GM13977 (cell line): ENCODE results near the gene LRFN4.

ENCODE experiments used
- DNase-seq: peaks from one replicate; pipeline ENCODE4 v3.0.0; 2012; ENCODE audit warnings: low spot score
- in situ Hi-C: fragments of 300-500 bp; cut with MboI; formaldehyde crosslinking; loops from one replicate; pipeline ENCODE4 v1.12.0; 2022; ENCODE audit warnings: low sequenced_read_pairs, low pct_unique_long_range_greater_than_20kb, mixed read lengths, inconsistent platforms; ENCODE audit not compliant: unreplicated experiment
- TF ChIP-seq, protein P1 (sequence below): IDR thresholded peaks from 2 replicates; pipeline ENCODE4 v1.5.1; 2012; ENCODE audit warnings: mild to moderate bottlenecking, control low read depth; ENCODE audit not compliant: insufficient read depth; ENCODE audit errors: extremely low read depth, missing control alignments

The LRFN4 gene

DNA sequence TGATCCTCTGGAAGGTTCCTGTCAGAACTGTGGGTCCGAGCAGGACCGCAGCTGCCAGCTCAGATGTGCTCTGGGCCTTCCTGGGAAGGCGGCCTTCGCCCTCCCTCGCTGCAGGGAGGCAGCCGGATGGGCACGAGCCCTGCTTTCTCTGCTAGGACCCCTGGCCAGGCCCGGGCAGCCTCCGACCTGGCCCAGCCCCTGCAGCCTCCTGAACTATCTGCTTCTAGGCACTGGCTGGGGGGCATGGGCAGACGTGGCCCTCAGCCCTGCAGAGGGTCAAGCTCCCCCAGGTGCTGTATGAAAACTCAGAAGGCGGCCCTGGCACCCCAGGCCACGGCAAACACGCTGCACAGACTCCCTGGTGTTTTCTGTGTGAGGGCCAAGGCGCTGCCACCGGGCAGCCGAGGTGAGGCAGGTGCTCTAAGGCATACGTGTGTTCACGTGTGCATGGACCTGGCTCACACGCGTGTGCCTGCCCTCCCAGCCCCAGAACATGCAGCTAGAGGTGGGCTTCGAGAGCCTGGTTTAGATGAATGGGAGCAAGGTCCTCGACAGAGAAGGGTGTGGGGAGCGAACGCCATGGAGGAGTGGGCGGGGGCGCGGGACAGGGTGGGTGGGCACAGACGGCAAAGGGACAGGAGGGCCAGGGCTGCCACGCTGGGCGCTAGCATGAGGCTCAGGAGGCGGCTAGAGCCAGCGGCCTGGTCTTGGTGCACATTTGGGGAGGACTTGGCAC lies 4.3 kb downstream of the LRFN4 start:
- no peak for DNase-seq
- in situ Hi-C loops, result no loop called here
- TF ChIP-seq, protein P1, sequence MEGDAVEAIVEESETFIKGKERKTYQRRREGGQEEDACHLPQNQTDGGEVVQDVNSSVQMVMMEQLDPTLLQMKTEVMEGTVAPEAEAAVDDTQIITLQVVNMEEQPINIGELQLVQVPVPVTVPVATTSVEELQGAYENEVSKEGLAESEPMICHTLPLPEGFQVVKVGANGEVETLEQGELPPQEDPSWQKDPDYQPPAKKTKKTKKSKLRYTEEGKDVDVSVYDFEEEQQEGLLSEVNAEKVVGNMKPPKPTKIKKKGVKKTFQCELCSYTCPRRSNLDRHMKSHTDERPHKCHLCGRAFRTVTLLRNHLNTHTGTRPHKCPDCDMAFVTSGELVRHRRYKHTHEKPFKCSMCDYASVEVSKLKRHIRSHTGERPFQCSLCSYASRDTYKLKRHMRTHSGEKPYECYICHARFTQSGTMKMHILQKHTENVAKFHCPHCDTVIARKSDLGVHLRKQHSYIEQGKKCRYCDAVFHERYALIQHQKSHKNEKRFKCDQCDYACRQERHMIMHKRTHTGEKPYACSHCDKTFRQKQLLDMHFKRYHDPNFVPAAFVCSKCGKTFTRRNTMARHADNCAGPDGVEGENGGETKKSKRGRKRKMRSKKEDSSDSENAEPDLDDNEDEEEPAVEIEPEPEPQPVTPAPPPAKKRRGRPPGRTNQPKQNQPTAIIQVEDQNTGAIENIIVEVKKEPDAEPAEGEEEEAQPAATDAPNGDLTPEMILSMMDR, result no peak

DNA sequence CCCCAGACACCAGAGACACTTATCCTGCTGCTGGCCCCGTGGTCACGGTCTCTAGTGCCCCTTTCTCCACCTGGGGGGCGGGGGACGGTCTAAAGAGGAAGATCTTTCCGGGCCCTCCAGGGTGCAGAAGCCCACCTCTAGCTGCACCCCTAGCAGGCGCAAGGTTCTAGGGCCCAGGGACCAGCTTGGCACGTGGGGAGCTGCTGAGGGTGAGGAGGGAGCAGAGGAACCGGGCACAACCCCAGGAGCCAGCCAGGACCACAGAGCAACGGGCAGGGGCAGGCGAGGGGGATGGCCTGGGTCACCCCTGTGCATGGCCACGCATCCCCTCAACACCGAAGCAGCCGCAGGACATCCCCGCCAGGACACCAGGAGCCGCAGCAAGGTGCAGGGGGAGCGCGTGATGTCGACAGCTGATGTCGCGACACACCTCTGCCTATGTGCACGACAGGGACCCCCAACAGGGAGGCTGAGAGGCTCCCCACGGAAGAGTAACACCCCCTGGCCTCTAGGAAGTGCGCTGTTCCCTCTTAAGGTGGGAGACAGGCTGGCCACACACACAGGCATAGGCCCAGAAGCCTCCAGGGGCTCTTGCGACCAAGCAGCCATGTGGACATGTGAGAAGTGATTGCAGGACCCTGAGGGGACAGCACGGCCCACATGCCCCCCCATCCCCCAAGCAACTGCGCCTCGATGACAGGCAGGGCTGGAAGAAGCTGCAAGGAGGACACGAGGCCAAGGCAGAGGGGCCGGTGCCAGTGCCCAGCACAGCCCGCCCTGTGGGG lies 5.1 kb downstream of the LRFN4 start:
- TF ChIP-seq, protein P1, result no peak
- in situ Hi-C loops, result no loop called here
- no peak for DNase-seq

DNA sequence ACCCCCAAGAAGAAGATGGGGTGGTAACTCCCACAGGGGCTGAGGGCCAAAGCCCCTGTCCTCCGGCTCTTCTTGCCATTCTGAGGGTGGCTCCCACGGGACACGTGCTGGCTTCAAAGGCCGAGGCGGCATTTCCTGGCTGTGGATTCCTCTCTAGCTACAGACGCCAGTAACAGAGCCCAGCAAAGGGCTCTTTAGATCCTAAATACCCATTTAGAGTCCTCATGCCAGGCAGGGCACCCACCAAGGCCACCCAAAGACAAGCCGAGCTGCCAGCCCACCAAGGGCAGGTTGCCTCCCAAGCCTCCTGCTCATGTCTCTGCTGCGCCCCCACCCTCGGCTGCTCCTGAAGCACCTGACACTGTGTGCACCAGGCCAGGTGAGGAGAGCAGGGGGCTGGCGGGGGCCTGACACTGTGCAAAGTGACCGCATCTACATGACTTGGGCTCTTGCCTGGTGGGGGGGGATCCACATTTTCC lies 5.7 kb downstream of the LRFN4 start:
- in situ Hi-C loops, result no loop called here
- no peak for DNase-seq
- TF ChIP-seq, protein P1, result no peak

DNA sequence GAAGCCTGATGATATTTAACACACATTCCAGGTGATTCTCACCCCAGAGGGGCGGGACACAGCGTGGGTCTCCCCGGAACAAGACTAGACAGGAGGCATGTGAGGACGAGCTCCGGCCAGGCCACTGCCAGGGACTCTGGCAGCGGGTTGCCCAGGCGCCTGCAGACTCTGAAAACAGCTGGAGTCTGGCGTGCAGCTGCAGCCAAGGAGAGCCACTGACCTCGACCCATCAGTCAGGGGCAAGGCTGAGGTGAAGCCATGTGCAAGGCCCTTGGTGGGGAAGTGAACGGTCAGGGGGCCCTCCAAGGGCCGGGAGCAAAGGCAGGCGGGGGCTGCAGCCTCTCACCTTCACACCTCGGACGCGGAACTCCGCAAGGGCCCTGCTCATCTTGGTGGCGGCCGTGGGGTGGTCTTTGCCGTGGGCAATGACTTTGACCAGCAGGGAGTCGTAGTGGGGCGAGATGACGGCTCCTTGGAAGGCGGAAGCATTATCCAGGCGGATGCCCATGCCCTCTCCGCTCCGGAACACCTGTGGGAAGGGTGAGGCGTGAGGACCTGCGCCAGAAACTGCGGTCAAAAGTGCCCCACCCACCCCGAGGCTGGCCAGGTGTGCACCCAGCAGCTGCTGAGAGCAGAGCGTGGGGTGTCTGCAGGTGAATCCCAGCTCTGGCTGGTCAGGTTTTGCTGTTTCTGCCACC lies 6.7 kb downstream of the LRFN4 start:
- DNase-seq, result no peak
- TF ChIP-seq, protein P1, result no peak
- in situ Hi-C loops, result no loop called here

DNA sequence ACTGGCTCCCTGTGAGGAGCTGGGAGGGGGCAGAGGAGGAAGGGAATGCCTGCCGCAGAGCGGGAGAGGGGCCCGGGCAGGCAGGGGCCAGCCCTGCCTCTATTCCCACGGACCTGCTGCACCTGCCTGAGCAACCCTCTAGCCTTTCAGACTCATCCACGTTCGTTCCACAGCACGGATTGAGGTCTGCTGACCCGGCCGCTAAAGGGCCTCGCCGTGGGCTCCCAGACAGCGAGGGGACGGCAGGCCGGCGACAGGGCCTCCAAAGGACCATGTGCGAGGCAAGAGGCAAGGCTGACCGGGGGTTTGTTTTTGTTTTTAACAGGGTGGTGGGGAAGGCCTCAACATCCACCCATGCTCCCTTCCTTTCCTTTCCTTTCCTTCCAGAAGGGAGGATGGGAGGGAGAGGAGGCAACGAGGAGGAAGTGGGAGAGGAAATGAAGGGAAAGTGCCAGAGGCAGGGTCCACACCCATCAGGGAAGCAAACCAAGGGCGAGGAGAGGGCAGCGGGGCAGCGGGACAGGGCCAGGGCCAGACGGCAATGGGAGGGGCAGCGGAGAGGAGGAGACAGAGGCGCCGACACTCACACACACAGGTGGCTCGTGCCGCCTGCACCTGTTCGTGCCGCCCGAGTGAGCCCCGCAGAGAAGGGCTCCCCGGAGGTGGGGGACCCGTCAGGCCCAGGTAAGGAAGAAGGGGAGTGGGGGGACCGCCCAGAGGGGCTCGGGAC lies 7.5 kb downstream of the LRFN4 start:
- in situ Hi-C loops, result no loop called here
- TF ChIP-seq, protein P1, result no peak
- no peak for DNase-seq
